Erythroblast (primary cell): ENCODE data around the gene SF3A1.

Experiments used
- GATA1 ChIP-seq: IDR thresholded peaks from 2 replicates; pipeline ENCODE4 v1.6.1; 2011; ENCODE audit warnings: low read depth, mild to moderate bottlenecking, control low read depth, low read length, moderate library complexity
- POLR2A ChIP-seq: IDR thresholded peaks from 2 replicates; pipeline ENCODE4 v1.6.1; 2011; ENCODE audit warnings: mild to moderate bottlenecking, low read length

- TF ChIP-seq POLR2A = no peak
- no peak for TF ChIP-seq GATA1
Measured at GRCh38 chr22:30337461-30337778, 19.3 kb downstream of the SF3A1 start.
